ENCODE data around the gene AKAP12.

Gene AKAP12

DNA sequence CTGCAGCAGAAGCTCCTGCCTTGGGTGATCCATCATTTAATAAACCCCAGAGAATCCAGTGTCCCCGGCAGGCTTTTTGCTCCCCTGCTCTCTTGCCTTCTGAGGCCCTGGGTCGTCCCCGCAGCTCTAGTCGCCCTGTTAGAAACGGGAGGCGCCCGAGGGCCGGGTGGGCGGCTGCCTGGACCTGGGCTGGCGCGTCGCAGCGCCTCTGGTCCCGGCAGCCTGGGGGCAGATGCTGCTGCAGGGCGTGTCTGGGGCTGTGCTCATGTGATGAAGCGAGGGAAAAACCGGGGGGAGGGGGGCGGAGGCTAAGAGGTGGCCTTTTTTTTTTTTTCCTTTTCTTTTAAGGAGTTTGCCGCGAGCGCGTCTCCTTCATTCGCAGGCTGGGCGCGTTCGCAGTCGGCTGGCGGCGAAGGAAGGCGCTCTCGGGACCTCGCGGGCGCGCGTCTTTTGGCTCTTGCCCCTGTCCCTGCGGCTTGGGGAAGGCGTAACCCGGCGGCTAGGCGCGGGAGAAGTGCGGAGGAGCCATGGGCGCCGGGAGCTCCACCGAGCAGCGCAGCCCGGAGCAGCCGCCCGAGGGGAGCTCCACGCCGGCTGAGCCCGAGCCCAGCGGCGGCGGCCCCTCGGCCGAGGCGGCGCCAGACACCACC lies 394 bp downstream of the AKAP12 start:
- Histone ChIP-seq H2AFZ (ENCODE audit: low read length) (peak overlapping the region; percentile 93), H3K79me2 (ENCODE audit: insufficient read depth, low read length) (peaks cover 26% of the 10 kb centered on the region), H3K4me1 (ENCODE audit: insufficient read depth, low read length, poor library complexity, severe bottlenecking) (peaks cover 32% of the 10 kb centered on the region), H3F3A (ENCODE audit: low read depth) (no peaks in the 10 kb centered on the region), H3K9me2 (replicated peaks; ENCODE audit: low read depth, low read length) (no peaks in the 10 kb centered on the region), H3K27me3 (ENCODE audit: insufficient read depth, low read length, poor library complexity, severe bottlenecking) (peaks cover 16% of the 10 kb centered on the region), H3K9me3 (ENCODE audit: insufficient read depth, low read depth, low read length) (no peaks in the 10 kb centered on the region), H3K4me3 (ENCODE audit: low read length, poor library complexity, severe bottlenecking) (peak overlapping the region; percentile 83), H3K9ac (ENCODE audit: low read depth, low read length, poor library complexity, severe bottlenecking) (peak overlapping the region; percentile 72), H4K20me1 (ENCODE audit: insufficient read depth, low read length, poor library complexity, severe bottlenecking) (no peaks in the 10 kb centered on the region), H3K36me3 (ENCODE audit: insufficient read depth, low read length) (no peaks in the 10 kb centered on the region), H3K4me2 (ENCODE audit: low read depth, low read length, poor library complexity, severe bottlenecking) (peak overlapping the region; percentile 87)
- TF ChIP-seq, protein P1, sequence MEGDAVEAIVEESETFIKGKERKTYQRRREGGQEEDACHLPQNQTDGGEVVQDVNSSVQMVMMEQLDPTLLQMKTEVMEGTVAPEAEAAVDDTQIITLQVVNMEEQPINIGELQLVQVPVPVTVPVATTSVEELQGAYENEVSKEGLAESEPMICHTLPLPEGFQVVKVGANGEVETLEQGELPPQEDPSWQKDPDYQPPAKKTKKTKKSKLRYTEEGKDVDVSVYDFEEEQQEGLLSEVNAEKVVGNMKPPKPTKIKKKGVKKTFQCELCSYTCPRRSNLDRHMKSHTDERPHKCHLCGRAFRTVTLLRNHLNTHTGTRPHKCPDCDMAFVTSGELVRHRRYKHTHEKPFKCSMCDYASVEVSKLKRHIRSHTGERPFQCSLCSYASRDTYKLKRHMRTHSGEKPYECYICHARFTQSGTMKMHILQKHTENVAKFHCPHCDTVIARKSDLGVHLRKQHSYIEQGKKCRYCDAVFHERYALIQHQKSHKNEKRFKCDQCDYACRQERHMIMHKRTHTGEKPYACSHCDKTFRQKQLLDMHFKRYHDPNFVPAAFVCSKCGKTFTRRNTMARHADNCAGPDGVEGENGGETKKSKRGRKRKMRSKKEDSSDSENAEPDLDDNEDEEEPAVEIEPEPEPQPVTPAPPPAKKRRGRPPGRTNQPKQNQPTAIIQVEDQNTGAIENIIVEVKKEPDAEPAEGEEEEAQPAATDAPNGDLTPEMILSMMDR (conservative IDR thresholded peaks at IDR 0.05; ENCODE audit: low read length): 0 out of 2 replicates have a peak, but pooled peaks have one; percentile 15
- TF ChIP-seq EZH2phosphoT487 (IDR thresholded peaks at IDR 0.05; ENCODE audit: borderline replicate concordance): no peak

DNA sequence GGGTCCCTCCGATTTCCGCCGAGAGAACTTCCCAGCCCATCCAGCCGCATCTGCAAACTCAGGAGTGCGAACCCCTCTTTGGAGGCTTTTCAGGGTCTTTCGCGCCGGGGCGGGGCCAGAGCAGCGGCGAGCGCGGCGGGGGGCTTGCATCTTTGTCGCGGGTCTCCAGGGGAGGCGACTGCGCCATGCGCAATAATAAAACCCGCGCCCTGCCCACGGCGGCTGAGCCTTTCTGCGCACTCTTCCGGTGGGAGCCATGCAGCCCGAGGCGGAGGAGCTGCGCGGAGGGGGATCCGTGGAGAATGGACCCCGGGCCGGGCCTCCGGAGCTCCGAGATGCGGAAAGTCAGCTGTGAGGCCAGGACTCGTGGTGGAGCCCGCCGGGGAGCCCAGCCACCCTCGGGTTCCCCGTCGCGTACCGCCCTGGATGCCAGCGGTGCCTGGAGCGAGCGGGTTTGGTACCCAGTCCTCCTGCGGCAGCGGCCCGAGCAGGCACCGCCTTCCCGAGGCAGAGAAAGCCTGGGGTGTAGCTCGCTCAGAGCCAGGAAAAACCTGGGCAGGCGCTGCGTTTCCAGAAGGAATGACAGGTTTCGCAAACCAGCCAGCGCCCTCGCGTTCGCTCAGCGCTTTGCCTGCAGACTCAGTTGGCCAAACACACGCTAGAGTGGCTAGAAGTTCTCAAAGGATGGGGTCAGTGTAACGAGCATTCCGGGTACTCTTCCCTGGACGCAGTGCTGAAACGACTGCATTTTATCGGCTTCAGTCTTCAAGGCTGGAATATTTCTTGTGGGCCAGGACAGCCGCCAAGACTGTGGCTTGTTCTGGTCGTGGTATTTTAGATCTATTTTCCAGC lies 1.2 kb downstream of the AKAP12 start:
- Histone ChIP-seq H3K4me3 (ENCODE audit: low read length, poor library complexity, severe bottlenecking) (peak overlapping the region; percentile 83), H3K4me2 (ENCODE audit: low read depth, low read length, poor library complexity, severe bottlenecking) (peak overlapping the region; percentile 87), H3F3A (ENCODE audit: low read depth) (no peaks in the 10 kb centered on the region), H3K9me2 (replicated peaks; ENCODE audit: low read depth, low read length) (no peaks in the 10 kb centered on the region), H4K20me1 (ENCODE audit: insufficient read depth, low read length, poor library complexity, severe bottlenecking) (no peaks in the 10 kb centered on the region), H3K79me2 (ENCODE audit: insufficient read depth, low read length) (peaks cover 26% of the 10 kb centered on the region), H3K9ac (ENCODE audit: low read depth, low read length, poor library complexity, severe bottlenecking) (peak overlapping the region; percentile 72), H3K27me3 (ENCODE audit: insufficient read depth, low read length, poor library complexity, severe bottlenecking) (peaks cover 16% of the 10 kb centered on the region), H3K9me3 (ENCODE audit: insufficient read depth, low read depth, low read length) (no peaks in the 10 kb centered on the region), H2AFZ (ENCODE audit: low read length) (peak overlapping the region; percentile 95), H3K4me1 (ENCODE audit: insufficient read depth, low read length, poor library complexity, severe bottlenecking) (peaks cover 32% of the 10 kb centered on the region), H3K36me3 (ENCODE audit: insufficient read depth, low read length) (no peaks in the 10 kb centered on the region)
- TF ChIP-seq EZH2phosphoT487 (IDR thresholded peaks at IDR 0.05; ENCODE audit: borderline replicate concordance): no peak
- TF ChIP-seq, protein P1 (conservative IDR thresholded peaks at IDR 0.05; ENCODE audit: low read length): no peak

DNA sequence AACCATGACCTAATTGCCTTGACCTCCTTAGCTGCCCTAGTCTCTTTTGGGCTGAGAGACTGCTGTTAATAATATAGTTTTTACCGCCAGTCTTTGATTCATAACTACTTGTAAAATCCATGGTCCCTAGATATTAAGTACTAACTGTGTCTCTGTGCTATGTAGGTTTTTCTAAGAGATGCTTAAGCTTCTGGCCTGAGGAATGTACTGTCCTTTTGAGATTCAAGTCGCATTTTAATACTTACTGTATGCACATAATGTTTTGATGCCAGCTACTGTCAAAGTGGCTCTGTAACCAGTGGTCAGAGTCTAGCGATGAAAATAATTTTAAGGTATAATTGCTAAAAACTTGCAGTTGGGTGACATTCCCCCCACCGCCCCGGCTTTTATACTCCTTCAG lies 2.1 kb downstream of the AKAP12 start:
- Histone ChIP-seq H3K36me3 (ENCODE audit: insufficient read depth, low read length) (no peaks in the 10 kb centered on the region), H3K4me2 (ENCODE audit: low read depth, low read length, poor library complexity, severe bottlenecking) (peak overlapping the region; percentile 87), H2AFZ (ENCODE audit: low read length) (no peak overlapping the region), H3K9me3 (ENCODE audit: insufficient read depth, low read depth, low read length) (no peaks in the 10 kb centered on the region), H3K79me2 (ENCODE audit: insufficient read depth, low read length) (peaks cover 26% of the 10 kb centered on the region), H3F3A (ENCODE audit: low read depth) (no peaks in the 10 kb centered on the region), H3K27me3 (ENCODE audit: insufficient read depth, low read length, poor library complexity, severe bottlenecking) (peaks cover 16% of the 10 kb centered on the region), H3K9ac (ENCODE audit: low read depth, low read length, poor library complexity, severe bottlenecking) (peak overlapping the region; percentile 72), H3K4me3 (ENCODE audit: low read length, poor library complexity, severe bottlenecking) (peak overlapping the region; percentile 83), H4K20me1 (ENCODE audit: insufficient read depth, low read length, poor library complexity, severe bottlenecking) (no peaks in the 10 kb centered on the region), H3K9me2 (replicated peaks; ENCODE audit: low read depth, low read length) (no peaks in the 10 kb centered on the region), H3K4me1 (ENCODE audit: insufficient read depth, low read length, poor library complexity, severe bottlenecking) (peaks cover 28% of the 10 kb centered on the region)
- no peak for TF ChIP-seq EZH2phosphoT487 (IDR thresholded peaks at IDR 0.05; ENCODE audit: borderline replicate concordance)

All from Loucy (cell line).